Naive thymus-derived CD8-positive, alpha-beta T cell (primary cell): ENCODE results near the gene TMEM9. TPM values are rescaled to one million over a fixed set of nuclear protein-coding genes. Genes with fewer than 3 reads are reported as not detected.

Source experiments
- ATAC-seq, 2 donors: fragments of 150-1000 bp; cut with Tn5 transposase in 1 of 2; sonication (Bioruptor Pico), chemical (Tn5 transposase) in 1 of 2; 1 replicate in 1 of 2; 2 replicates in 1 of 2; pipeline ENCODE4 v1.10.0; 2021; ENCODE audit warnings: mild to moderate bottlenecking in 2 of 2, moderate library complexity in 2 of 2
- POLR2A ChIA-PET: fragments of 350-600 bp; sonication (Branson Sonifier 250); formaldehyde crosslinking; loops from one replicate; lab custom pipeline; 2021; ENCODE audit warnings: antibody characterized with exemption; lab: Charles Lee
- DNase-seq, 10 donors: peaks; one replicate each; pipeline versions ENCODE4 v3.0.0 to v3.0.0-alpha.2; 2020 to 2022
- H3K27ac Mint-ChIP-seq, 10 donors: one replicate each; pipeline ENCODE4 v1.8.0; 2020 to 2022; ENCODE audit warnings: mild to moderate bottlenecking in 10 of 10, mixed read lengths in 10 of 10, moderate library complexity in 4 of 10, inconsistent platforms in 1 of 10
- H3K27me3 Mint-ChIP-seq, 5 donors: one replicate each; pipeline ENCODE4 v1.8.0; 2021 to 2022; ENCODE audit warnings: mixed read lengths in 5 of 5
- H3K36me3 Mint-ChIP-seq, 3 donors: one replicate each; pipeline ENCODE4 v1.8.0; 2020 to 2022; ENCODE audit warnings: mixed read lengths in 3 of 3, mild to moderate bottlenecking in 2 of 3, inconsistent platforms in 1 of 3
- H3K4me1 Mint-ChIP-seq, 4 donors: one replicate each; pipeline ENCODE4 v1.8.0; 2021 to 2022; ENCODE audit warnings: mixed read lengths in 4 of 4
- H3K4me3 Mint-ChIP-seq, 10 donors: one replicate each; pipeline ENCODE4 v1.8.0; 2020 to 2022; ENCODE audit warnings: mild to moderate bottlenecking in 10 of 10, mixed read lengths in 10 of 10, moderate library complexity in 6 of 10, inconsistent platforms in 1 of 10
- H3K9me3 Mint-ChIP-seq, 9 donors: one replicate each; pipeline ENCODE4 v1.8.0; 2020 to 2022; ENCODE audit warnings: mixed read lengths in 9 of 9, mild to moderate bottlenecking in 3 of 9, inconsistent platforms in 1 of 9, moderate library complexity in 1 of 9
- polyA plus RNA-seq, 3 donors: library from polyadenylated mRNA; unstranded; fragments of 300-500 nt; fragmentation: Illumina TruSeq; gene quantifications; one replicate each; pipeline ENCODE4 v1.2.3, GENCODE V29; 2021
- total RNA-seq, 8 experiments: library from RNA in 2 of 8; stranded (reverse) in 2 of 8; gene quantifications; one replicate each; pipeline ENCODE4 v1.2.3 and lab custom pipeline; 2021 to 2026

TMEM9 gene
- total and polyA plus RNA-seq, 5 experiments from 2014 or later: 23.7 to 43.2 (median 30.6) TPM

- POLR2A ChIA-PET: no interaction called here
- no peaks in the 10 kb centered on the region for H3K36me3 Mint-ChIP-seq
- H3K27ac Mint-ChIP-seq: no peak overlapping the region
- DNase-seq (no peak), ATAC-seq (no peak)
- peaks cover 0 to 3% (median 0%) of the 10 kb centered on the region in 5 donors for H3K27me3 Mint-ChIP-seq
- H3K9me3 Mint-ChIP-seq: no peaks in the 10 kb centered on the region
- no peak overlapping the region for H3K4me3 Mint-ChIP-seq
- peaks cover 0 to 2% (median 0%) of the 10 kb centered on the region in 4 donors for H3K4me1 Mint-ChIP-seq
Measured at GRCh38 chr1:201104141-201104540, 50.1 kb downstream of the TMEM9 start.

DNA sequence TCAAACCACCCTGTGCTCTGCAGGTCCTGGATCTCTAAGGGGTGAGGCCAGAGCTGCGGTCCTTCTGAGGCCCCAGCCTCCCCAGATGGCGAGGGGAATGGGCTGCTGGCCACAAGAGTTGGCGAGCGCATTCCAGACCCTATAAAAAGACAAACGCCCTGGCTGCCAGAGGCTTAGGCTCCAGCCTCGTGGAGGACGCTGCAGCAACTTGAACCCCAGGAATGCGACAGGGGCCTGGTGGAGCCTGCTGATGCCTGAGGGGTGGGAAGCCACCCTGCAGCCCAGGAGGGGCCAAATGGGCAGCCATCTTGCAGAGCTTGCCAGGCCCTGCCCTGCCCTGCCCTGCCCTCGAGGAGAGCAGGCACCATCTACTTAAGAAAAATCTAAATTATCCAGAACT is 50.6 kb downstream of the TMEM9 start:
- no peaks in the 10 kb centered on the region for H3K9me3 Mint-ChIP-seq
- ATAC-seq (no peak), DNase-seq (no peak)
- H3K36me3 Mint-ChIP-seq: no peaks in the 10 kb centered on the region
- peaks cover 0 to 3% (median 0%) of the 10 kb centered on the region in 5 donors for H3K27me3 Mint-ChIP-seq
- POLR2A ChIA-PET: no interaction called here
- H3K27ac Mint-ChIP-seq: no peak overlapping the region
- H3K4me3 Mint-ChIP-seq: no peak overlapping the region
- H3K4me1 Mint-ChIP-seq: peaks cover 0 to 2% (median 0%) of the 10 kb centered on the region in 4 donors

- ATAC-seq: no peak
- Mint-ChIP-seq H3K4me1 (peaks cover 0 to 3% (median 0%) of the 10 kb centered on the region in 4 donors), H3K27me3 (peaks cover 1 to 16% (median 6%) of the 10 kb centered on the region in 5 donors), H3K36me3 (no peaks in the 10 kb centered on the region), H3K27ac (no peak overlapping the region), H3K9me3 (no peaks in the 10 kb centered on the region), H3K4me3 (no peak overlapping the region)
- no peak for DNase-seq
- POLR2A ChIA-PET: no interaction called here
Measured at GRCh38 chr1:201100169-201100930, 53.9 kb downstream of the TMEM9 start.

GRCh38 chr1:201098992-201099677 is 55.1 kb downstream of the TMEM9 start:
- DNase-seq (no peak), ATAC-seq (no peak)
- no peaks in the 10 kb centered on the region for H3K36me3 Mint-ChIP-seq
- POLR2A ChIA-PET: no interaction called here
- H3K4me3 Mint-ChIP-seq: no peak overlapping the region
- no peaks in the 10 kb centered on the region for H3K9me3 Mint-ChIP-seq
- H3K27me3 Mint-ChIP-seq: peaks cover 1 to 16% (median 6%) of the 10 kb centered on the region in 5 donors
- H3K4me1 Mint-ChIP-seq: peaks cover 0 to 3% (median 0%) of the 10 kb centered on the region in 4 donors
- H3K27ac Mint-ChIP-seq: no peak overlapping the region

DNA sequence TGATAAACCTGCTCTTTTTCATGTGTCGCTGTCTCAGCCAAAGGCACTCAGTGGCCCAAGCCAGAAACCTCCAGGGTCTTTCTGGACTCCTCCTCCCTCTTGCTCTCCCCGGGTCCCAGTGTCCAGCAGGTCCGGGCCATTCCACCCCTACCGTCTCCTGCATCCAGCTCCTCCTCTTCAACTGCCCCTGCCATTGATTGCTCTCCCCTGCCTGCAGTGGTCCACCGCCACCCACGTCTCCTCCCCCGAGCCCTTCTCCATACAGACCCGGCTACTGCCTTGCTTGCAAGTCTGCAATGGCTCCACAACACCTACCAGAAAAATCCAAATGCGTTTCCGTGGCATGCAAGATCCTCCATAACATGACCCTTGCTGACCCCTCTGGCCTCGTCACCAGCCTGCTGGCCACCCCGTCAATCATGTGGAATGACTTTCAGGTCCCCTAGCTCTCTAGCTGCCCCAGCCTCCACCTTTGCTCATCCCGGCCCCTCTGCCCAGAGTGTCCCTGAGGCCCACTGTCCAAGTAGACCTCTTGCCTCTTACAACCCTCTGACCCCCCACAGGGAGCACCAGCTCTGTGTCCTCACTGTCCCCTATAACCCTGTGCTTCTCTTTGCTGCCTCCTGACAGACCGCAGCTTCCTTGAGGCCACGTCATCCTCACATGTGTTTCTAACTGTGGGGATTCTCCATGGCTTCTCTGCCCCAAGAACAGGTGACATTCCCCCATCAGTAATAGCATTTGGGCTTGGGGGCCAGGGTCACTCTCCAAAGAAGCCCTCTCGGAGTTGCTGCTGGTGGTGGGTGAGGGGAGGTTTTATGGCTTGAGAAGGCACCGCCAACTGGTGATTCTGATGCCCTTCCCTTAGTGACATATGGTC is 57.1 kb downstream of the TMEM9 start:
- no peak overlapping the region for H3K4me3 Mint-ChIP-seq
- DNase-seq (no peak), ATAC-seq (no peak)
- POLR2A ChIA-PET: no interaction called here
- H3K9me3 Mint-ChIP-seq: no peaks in the 10 kb centered on the region
- H3K36me3 Mint-ChIP-seq: no peaks in the 10 kb centered on the region
- peaks cover 0 to 3% (median 0%) of the 10 kb centered on the region in 4 donors for H3K4me1 Mint-ChIP-seq
- peak overlapping the region in 1 of 10 donors; percentile 15 for H3K27ac Mint-ChIP-seq
- H3K27me3 Mint-ChIP-seq: peaks cover 1 to 16% (median 6%) of the 10 kb centered on the region in 5 donors

- ATAC-seq (no peak), DNase-seq (no peak)
- Mint-ChIP-seq H3K27me3 (peaks cover 1 to 16% (median 6%) of the 10 kb centered on the region in 5 donors), H3K36me3 (no peaks in the 10 kb centered on the region), H3K4me3 (no peak overlapping the region), H3K27ac (no peak overlapping the region), H3K4me1 (peaks cover 0 to 3% (median 0%) of the 10 kb centered on the region in 4 donors), H3K9me3 (no peaks in the 10 kb centered on the region)
- POLR2A ChIA-PET: no interaction called here
Measured at GRCh38 chr1:201096041-201096461, 58.2 kb downstream of the TMEM9 start.

GRCh38 chr1:201095581-201095980 is 58.7 kb downstream of the TMEM9 start:
- Mint-ChIP-seq H3K27me3 (peaks cover 1 to 16% (median 6%) of the 10 kb centered on the region in 5 donors), H3K36me3 (no peaks in the 10 kb centered on the region), H3K4me1 (peaks cover 0 to 3% (median 0%) of the 10 kb centered on the region in 4 donors), H3K27ac (no peak overlapping the region), H3K4me3 (no peak overlapping the region), H3K9me3 (no peaks in the 10 kb centered on the region)
- DNase-seq (no peak), ATAC-seq (no peak)
- POLR2A ChIA-PET: no interaction called here

GRCh38 chr1:201094832-201095231 is 59.4 kb downstream of the TMEM9 start:
- no peaks in the 10 kb centered on the region for H3K9me3 Mint-ChIP-seq
- H3K27ac Mint-ChIP-seq: no peak overlapping the region
- POLR2A ChIA-PET: no interaction called here
- peaks cover 3 to 16% (median 6%) of the 10 kb centered on the region in 5 donors for H3K27me3 Mint-ChIP-seq
- ATAC-seq (no peak), DNase-seq (no peak)
- peaks cover 0 to 3% (median 0%) of the 10 kb centered on the region in 4 donors for H3K4me1 Mint-ChIP-seq
- H3K36me3 Mint-ChIP-seq: no peaks in the 10 kb centered on the region
- no peak overlapping the region for H3K4me3 Mint-ChIP-seq

- ATAC-seq (no peak), DNase-seq (no peak)
- H3K4me3 Mint-ChIP-seq: no peak overlapping the region
- no peak overlapping the region for H3K27ac Mint-ChIP-seq
- POLR2A ChIA-PET: no interaction called here
- peaks cover 0 to 3% (median 0%) of the 10 kb centered on the region in 4 donors for H3K4me1 Mint-ChIP-seq
- H3K36me3 Mint-ChIP-seq: no peaks in the 10 kb centered on the region
- peaks cover 4 to 16% (median 8%) of the 10 kb centered on the region in 5 donors for H3K27me3 Mint-ChIP-seq
- H3K9me3 Mint-ChIP-seq: no peaks in the 10 kb centered on the region
Measured at GRCh38 chr1:201093962-201094361, 60.3 kb downstream of the TMEM9 start.

- POLR2A ChIA-PET: no interaction called here
- Mint-ChIP-seq H3K27ac (no peak overlapping the region), H3K27me3 (peaks cover 5 to 16% (median 8%) of the 10 kb centered on the region in 5 donors), H3K36me3 (no peaks in the 10 kb centered on the region), H3K9me3 (no peaks in the 10 kb centered on the region), H3K4me1 (peaks cover 0 to 3% (median 0%) of the 10 kb centered on the region in 4 donors), H3K4me3 (no peak overlapping the region)
- DNase-seq (no peak), ATAC-seq (no peak)
Measured at GRCh38 chr1:201093561-201093960, 60.7 kb downstream of the TMEM9 start.

DNA sequence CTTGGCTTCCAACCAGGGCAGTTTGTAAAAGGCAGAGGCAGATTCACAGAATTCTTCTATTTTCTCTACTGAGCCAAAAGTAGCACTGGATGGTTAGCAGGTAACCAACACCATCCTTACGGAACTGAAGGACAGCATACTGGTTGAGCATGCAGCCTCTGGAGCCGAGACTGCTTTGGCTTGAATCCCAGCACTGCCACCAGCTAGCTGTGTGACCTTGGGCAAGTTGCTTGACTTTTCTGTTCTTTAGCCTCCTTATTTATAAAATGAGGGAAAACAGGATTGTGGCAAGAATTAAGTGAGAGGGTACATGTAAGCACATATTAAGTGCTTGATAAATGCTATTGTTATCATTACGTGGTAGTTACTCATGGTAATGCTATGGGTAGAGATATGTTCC is 61.5 kb downstream of the TMEM9 start:
- H3K4me3 Mint-ChIP-seq: no peak overlapping the region
- DNase-seq (no peak), ATAC-seq (no peak)
- H3K27ac Mint-ChIP-seq: no peak overlapping the region
- no peaks in the 10 kb centered on the region for H3K36me3 Mint-ChIP-seq
- POLR2A ChIA-PET: no interaction called here
- peaks cover 0 to 2% (median 0%) of the 10 kb centered on the region in 4 donors for H3K4me1 Mint-ChIP-seq
- no peaks in the 10 kb centered on the region for H3K9me3 Mint-ChIP-seq
- H3K27me3 Mint-ChIP-seq: peaks cover 9 to 19% (median 12%) of the 10 kb centered on the region in 5 donors

- Mint-ChIP-seq H3K27ac (no peak overlapping the region), H3K27me3 (peaks cover 5 to 16% (median 8%) of the 10 kb centered on the region in 5 donors), H3K4me1 (no peaks in the 10 kb centered on the region), H3K9me3 (no peaks in the 10 kb centered on the region), H3K36me3 (no peaks in the 10 kb centered on the region), H3K4me3 (no peak overlapping the region)
- DNase-seq (no peak), ATAC-seq (no peak)
- POLR2A ChIA-PET: no interaction called here
Measured at GRCh38 chr1:201091256-201091655, 63.0 kb downstream of the TMEM9 start.
